Activated naive CD8-positive, alpha-beta T cell treated with anti-CD3 and anti-CD28 coated beads, Interleukin-2, amount 50 U/mL, for 16 hours (primary cell): ENCODE data around the gene ZNF670.
"Not testable (repeated sequence)": the region's sequence is repeated elsewhere in the genome, so short reads cannot be mapped to it uniquely, and the experiment has no call there.

Source experiments
- DNase-seq: peaks from one replicate; pipeline ENCODE4 v3.0.0-alpha.2; 2020; ENCODE audit warnings: low read depth, low spot score

Gene ZNF670

DNA sequence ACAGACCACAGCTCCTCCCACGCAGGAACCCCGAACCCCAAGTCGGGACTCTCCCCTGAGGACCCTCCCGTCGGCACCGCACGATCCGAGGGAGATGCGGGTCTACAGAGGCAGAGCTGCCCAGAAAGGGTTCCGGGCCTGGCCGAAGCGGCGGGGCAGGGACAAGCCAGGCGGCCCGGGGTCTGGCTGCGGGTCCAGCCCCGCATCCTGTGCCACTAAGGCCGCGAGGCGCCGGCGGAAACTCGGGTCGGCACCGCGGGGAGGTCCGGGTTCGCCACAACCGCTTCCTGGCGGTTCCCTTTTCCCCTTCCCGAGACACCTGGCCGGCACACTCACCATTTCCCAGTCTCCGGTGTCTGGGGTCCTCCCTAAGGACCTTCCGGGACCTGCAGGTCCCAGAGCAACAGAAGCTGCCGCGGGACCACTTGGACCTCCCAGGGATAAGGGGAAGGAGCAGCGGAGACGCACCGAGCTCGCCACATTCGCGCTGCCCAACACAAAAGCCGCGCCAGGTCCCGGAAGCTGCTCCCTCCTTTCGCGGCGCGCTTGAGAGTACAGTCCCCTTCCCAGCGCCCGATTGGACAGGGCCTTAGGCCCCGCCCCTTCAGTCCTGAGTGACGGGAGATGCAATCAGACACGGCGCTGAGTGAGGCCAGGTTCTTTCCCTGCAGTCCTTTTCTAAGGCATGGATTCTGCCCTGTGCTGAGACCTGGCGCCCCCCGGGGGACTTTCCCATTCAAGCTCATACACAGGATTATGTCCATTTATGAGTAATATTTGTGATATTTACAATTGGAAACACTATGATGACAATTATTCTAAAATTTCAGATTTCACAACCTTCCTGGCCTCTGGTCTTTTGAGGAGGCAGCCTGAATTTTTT is at the start of gene ZNF670:
Gene ZNF670, minus strand, starts transcription at position 554 of the 883 bp plus-strand sequence. Its CDS starts 215 bp downstream, at position 339.
- DNase-seq: peak; percentile 81

DNA sequence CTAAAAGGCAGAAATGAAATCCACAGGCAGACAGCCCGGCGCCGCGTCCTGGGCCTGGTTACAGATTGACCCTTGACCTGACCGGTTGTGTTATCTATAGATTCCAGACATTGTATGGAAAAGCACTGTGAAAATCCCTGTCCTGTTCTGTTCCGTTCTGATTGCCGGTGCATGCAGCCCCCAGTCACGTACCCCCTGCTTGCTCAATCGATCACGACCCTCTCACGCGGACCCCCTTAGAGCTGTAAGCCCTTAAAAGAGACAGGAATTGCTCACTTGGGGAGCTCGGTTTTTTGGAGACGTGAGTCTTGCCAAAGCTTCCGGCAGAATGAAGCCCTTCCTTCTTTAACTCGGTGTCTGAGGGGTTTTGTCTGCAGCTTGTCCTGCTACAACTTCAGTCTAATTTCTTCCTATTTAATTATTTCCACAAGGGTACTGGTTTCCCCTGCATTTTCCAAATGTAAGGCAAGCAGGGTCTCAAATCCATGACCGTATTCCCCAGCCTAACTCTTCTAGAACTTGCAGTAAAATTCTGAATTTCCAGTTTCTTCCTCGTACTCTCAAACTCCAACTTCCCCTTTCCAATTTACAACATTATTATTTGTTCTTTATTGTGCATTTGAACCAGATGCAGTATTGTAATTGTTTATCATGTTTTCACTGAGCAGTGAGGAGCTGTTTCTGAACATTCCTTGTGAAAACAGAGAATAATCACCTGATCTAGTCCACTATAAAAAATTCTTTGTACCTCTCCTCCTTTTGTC is 49.1 kb upstream of the ZNF670 start:
- DNase-seq: not testable (repeated sequence)

DNA sequence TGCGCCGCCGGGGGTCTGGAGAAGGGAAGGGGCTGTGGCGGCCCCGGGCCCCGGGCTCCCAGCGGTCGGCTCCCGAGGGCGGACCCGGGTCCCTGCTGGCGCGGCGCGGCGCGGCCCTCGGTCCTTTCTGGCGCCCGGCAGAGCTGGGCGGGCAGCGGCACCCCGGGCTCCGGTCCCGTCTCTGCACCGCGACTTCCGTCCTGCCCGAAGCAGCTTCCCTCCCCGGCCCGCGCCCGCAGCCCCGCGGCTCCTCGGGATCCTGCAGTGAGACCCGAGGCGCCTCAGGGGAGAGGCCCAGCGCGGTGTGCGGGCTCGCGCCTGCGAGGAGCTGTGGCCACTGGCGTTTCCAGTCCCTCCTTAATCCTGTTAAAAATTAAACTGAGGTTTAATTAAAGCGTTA is 48.0 kb upstream of the ZNF670 start:
- not testable (repeated sequence) for DNase-seq

DNA sequence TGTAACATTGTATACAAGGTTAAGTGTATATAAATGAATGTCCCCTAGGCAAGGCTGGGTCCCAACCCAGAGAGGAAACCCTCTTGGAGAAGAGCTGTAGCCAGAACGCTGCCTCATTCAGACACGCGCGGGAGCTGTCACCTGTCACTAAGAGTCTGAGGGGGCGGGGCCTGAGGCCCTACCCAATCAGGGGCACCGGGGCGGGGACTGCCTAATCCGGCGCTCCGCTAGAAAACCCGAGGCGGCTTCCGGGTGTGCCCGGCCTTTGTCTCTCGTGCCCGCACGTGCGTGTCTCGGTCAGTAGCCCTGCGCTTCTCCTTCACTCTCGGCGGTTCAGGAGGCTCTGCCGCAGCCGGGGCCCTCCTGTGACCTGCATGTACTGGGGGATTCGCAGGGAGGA is 47.6 kb upstream of the ZNF670 start:
- DNase-seq: not testable (repeated sequence)

DNA sequence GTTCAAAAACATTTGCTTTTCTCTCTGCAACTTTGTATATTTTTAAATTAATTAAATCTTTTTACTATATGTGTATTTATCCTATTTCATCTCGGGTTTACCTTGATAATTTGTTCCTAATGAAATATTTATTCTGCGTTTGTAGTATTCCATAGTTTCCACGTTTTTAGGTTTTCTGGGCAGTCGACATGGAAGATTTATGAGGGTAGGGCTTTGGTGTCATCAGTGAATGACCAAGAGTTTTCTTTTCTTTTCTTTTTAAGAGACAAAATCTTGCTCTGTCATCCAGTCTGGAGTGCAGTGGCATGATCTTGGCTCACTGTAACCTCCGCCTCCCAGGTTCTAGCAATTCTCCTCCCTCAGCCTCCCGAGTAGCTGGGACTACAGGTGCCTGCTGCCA is 42.8 kb upstream of the ZNF670 start:
- DNase-seq: no peak

DNA sequence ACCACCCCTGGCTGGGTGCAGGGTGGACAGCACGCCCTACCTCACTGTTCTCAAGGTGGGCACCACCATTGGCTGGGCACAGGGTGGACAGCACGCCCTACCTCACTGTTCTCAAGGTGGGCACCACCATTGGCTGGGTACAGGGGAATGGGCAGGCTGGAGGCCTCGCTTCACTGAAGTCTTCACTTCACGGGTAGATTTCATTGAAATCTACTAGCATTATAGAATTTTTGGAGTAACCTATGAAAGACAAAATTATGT is 41.7 kb upstream of the ZNF670 start:
- DNase-seq: not testable (repeated sequence)

DNA sequence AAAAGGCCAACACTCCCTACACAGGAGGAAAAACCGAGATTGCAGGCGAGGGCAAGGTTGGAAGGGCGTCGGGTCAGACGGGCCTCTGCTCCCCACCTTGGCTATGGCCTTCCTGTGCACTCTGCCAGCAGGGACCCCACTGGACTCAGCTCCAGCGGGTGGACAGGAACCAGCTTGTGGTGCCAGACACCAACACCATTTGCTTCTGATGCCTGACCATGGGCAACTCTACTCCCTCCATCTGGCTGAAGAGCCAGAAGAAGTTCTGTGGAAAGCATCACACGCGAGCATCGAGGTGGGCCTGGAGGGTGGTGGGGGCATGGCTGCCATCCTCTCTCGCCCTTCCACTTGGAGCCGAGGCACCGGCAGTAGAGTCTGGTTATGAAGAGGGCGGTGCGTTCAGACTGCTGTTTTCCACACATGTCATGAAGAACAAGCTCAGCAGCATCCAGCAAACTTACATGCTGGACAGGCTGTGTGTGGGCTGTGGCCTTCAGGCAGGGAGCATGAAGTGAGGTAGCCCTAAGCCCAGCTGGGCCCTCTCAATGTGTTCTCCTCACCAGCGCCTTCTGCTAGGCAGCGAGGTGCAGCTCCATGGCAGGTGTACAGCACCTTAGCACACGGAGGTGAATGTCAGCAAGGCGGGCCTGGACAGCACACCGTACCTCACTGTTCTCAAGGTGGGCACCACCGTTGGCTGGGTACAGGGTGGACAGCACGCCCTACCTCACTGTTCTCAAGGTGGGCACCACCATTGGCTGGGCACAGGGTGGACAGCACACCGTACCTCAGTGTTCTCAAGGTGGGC is 41.2 kb upstream of the ZNF670 start:
- no peak for DNase-seq

DNA sequence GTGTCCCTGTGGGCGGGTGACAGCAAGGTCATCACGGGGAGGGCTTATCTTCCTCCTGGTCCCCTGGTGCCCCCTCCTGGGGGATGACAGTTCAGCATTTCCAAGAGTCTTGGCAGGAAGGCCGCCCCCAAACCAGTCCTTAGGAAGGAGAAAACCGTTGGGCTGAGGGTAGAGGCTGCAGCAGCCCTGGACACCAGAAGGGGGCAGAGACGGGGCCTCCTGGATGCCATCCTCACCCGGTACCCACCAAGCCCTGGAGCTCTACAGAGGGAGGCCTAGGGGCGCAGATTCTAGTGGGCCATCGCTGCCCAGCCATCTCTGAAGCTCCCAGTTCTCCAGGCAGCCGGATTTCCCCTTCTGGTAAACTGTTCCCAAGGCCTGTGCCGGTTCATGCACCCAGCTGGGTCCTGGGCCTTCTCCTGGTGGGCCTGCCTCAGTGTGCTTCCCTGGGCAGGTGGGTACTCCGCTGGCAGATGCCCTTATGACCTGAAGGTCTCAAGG is 40.4 kb upstream of the ZNF670 start:
- DNase-seq: no peak

DNA sequence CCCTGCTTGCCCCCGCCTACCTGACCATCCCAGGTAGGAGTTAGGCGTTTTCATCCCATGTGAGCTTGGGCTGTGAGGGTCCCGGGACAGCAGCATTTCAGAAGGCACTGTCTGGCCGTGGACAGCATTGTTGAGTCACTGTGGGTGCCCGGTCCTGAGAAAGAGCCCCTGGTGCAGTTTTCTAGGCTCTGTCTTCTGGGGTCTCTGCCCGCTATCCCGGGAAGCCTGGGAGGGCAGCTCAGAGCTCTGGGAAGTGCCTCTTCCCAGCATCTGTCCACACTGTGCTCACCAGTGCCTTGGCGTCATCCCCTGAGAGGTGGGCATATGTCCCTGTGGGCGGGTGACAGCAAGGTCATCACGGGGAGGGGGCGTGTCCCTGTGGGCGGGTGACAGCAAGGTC is 36.9 kb upstream of the ZNF670 start:
- no peak for DNase-seq

DNA sequence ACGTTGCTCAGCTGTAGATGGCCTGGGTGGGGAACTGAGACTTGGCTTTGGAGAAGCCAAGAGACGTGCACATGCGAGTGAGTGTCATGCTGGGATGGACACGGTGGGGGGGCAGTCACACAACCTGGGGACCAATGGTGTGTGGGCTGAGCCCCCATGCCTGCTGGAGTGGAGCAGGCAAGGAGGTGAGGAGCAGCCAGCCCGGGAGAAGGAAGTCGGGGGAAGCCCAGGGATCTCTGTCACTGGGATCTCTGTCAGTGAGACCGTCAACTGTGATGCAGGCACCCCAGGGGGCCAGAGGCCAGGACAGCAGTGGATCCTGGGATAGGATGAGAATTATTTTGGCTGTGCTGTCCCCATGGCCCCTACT is 36.5 kb upstream of the ZNF670 start:
- DNase-seq: no peak

DNA sequence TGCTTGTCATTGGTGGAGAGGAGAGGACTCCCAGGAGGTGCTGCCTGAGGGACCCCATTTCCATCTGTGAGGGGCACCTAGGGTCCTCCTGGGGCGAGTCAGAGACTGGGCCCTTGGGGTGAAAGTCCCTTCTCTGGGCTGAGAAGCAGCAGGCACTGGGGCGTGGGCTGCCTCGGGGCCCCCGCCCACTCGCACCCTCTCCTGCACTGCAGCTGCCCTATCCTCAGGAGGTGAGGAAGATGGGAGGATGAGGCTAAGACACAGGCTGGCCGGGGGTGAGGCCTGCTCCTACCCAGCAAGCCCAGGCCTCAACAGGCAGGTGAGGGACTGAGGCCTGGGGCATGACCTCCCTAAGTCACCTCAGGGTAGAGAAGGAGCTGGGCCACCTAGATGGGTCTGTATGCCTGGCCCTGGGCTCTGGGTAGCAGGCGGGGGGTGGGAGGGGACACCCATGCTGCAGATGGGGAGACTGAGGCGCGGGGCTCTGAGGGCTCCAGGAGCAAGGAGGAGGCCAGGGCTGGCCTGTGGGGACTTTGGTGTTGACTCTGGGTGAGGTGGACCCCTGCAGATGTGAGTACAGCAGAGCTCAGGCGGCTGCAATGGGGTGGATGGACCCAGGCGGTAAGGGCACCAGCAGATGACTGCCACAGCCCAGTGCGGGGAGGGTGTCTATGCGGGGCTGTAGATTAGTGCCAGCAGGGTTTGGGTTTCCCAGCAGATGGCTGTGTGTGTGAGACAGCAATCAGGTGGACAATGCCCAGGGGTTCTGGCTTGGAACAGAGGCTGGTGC is 35.9 kb upstream of the ZNF670 start:
- DNase-seq: no peak

DNA sequence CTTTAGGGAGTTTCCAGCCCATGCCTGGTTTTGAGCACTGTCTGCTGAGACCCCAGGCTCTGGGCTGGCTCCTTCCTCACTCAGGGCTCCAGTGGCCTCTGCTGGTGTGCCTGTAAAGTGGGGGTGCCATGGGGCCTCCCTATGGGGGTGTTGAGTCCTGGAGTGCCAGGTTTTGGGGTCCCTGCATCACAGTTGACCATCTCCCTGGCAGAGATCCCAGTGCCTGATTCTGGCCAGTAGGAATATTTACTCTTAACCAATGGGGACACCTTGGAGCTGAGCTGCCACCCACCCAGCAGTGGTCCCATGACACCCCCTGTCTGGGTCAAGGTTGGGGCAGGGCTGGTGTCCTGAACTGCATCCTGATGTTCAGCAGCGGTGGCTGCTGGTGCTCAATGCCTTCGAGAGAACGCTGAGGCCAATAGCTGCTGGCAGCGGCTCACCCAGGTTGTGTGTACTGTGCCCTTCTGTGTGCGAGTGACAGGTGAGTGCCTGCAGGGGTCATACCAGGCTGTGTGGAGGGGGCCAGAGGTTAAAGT is 35.2 kb upstream of the ZNF670 start:
- no peak for DNase-seq

DNA sequence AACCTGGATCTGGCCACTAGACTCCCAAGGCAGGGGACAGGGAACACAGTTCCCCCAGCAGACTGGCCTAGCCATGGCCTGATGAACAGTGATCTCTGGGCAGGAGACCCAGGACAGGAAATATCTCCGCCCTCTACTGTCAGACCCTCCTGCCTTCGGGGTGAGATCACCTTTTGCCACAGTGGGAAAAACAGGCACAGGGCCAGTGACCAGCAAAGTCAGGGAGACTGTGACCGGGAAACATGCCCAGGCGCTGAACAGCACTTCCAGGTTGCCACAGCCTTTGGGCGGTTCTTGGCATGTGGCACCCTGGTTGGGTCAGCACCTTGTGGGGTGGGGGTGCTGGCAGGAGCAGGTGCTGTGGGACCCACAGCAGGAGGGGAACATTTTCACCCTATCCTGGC is 34.5 kb upstream of the ZNF670 start:
- no peak for DNase-seq

DNA sequence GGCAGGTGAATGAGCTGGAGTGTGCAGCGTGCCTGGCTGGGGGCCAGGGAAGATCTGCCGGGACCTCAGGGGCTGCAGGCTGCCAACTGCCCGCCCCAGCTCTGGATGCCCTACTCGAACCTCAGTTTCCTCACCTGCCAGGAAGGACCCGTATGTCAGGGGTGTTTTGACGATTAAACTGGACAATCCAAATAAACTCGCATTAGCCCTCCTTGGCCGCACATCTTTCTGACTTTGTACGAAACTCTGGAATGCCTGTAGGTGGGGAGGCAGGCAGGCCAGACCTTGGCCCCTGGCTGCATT is 33.8 kb upstream of the ZNF670 start:
- DNase-seq: no peak

DNA sequence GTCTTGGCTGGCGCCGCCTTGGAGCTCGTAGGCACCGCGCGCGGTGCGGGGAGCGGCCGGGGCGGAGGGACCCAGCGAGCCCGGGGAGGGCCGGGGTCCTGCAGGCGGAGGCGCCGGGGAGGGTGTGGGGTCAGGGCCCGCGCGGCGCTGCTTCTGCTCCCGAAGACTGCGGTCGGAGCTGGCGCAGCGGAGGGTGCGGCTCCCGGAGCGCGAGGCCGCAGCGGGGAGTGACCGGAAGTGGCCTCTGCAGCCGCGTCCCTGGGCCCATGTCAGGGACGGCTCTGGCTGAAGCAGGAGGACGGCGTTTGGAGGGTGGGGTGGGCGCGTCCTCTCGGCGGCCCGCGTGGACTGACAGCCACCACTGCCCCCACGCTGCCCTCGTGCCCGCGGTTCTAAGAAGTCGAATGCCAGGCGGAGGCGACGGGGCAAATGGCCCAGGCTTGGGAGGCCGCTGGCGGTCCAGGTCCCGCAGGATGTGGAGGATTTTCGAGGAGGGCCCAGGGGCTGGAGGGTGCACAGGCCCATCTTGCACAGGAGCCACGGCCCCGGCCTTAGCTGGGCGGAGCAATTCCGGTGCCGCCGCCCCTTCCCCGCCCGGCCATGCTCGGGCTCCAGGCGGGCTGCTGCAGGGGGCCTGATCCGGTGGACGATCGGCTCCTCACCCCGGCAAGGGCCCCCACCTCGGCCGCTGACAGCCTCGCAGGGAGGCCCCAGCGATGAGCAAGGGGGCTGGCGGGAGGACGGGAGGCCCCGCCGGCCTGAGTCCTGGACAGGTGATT is 33.3 kb upstream of the ZNF670 start:
- no peak for DNase-seq

DNA sequence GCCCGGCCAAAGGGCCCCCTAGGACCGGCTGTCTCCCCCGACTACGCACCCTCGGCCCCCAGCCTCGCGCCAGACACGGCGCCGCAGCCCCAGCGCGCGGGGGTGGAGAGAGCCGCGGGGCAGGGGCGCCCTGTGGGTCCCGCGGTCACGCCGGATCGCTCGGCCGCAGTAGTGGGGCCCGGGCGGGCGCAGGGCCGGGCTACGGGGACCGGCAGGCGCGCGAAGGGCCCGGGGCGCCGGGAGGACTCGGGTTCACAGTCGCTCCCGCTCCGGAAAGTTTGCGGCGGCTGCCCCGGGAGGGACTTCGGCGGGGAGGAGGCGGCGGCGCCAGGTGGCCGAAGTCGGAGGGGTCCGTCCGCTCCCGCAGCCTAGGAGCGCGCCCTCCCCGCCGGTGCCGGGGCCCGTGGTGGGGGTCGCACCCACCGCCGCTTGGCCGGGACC is 32.7 kb upstream of the ZNF670 start:
- DNase-seq: no peak

DNA sequence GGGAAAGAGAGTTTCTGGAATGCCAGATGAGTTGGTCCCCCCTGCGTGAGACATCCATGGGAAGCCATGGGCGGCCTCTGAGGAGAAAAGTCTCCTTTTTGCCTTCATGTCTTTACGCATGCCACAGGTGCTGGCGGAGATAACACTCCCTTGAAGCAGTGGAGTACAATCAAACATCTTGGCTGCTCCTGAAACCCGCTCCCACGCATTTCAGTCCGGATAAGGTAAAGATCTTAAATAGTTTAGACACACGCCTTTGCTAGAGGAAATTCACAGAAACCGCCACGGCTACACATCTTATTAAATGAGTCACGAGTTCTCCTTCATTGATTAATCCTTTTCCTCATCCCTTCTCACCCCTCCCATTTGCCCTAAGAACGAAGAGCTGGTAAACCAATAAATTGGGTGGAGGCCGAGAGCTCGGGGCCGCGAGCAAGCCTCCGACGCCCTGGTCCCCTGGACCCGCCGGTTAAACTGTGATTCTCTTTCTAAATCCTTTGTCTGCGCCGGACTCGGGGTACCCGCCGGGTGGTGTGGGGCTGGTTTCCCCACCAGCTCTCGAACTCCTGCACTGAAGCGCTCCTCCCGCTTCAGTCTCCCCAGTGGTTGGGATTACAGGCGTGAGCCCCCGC is 32.1 kb upstream of the ZNF670 start:
- DNase-seq: no peak

DNA sequence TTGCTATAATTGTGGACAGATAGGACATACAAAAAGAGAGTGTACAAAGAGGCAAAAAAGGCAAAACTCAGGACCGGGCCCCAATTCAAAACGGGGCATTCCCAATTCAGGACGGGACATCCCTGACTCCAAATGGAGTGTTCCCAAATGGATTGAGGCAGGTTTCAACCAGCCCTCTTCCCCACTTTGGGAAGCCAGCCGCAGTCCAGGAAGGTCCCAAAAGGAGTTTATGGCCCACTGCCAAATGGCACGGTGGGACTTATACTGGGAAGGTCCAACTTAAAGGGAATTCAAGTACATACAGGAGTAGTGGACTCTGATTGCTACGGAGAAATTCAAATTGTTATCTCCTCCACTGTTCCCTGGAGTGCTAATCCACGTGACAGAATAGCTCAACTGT is 29.1 kb upstream of the ZNF670 start:
- DNase-seq: no peak

DNA sequence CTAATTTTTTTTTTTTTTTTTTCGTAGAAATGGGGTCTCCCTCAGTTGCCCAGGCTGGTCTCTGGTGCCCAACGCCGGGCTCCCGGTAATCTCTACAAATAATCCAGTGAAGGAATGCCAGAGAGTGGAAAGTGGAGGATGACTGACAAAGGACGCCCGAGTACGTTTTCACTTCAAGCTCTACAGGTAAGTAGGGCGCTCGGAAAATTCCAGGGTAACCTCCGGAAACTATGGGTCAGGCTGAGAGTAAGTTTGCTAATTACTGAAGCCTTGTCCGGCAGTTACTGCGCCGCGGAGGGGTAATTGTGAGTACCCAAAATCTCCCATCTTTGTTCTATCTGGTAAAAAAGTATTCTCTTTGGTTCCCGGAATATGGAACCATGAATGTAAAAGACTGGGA is 27.4 kb upstream of the ZNF670 start:
- no peak for DNase-seq

DNA sequence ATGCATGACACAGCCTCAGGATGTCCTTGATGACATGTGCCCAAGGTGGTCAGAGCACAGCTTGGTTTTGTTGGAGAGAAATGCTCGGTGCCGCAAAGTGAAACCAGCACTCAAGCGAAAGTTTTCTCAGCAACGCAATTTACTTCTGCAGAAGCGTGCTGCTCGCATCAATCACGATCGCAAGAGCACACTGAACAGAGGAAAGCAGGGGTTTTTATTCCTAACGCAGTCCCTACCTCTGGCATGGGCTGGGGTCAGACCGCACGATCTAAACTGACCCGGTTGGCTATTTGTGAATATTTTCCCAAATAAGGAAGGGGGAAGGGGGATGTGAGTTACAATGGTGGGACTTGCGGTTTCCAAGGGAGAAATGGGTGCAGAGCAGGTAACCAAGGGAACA is 26.4 kb upstream of the ZNF670 start:
- no peak for DNase-seq
